ENCODE data around the gene ARMH3.
A peak's percentile ranks its signal among the peaks of the same experiment; 100 is the strongest.

The ARMH3 gene

DNA sequence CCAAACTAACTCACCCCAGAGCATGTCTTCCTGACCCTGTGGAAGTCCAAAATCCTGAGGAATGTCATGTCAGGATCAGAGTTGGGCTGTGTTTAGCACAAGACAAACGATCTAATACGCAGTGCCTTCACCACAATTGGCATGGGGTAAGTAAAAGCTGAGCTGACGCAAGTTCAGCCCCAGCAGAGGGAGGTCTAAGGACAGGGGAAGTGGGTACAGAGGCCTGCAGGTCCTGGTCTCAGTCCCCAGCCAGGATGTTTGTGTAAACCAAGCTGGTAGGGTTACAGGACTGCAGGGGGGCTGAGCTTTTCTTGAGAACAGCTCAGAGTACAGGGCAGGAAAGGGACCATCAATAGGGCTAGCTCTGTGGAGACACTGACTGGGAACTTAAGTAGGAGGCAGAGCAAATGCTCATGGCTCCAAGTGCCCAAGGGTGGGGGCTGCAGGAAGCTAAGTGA is 207.1 kb downstream of the ARMH3 start:
- no peak for DNase-seq

DNA sequence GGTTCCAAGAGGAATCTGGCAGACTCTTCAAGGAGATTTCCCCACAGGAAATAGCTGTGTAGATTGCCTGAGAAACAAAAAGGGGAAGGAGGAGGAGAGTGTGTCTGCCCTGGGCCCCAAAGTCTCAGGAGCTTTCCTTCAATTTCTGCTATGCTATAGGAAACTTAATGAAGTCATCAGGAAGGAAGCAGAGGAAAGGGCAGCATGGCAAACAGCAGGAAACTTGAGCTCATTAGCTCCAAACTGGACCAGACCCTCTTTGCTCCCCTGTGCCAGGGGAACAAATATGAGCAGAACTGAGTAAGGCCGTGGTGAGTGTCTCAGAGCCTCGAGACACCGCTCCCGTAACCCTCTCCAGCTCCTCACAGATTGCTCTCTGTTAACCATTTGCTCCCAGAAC is 207.6 kb downstream of the ARMH3 start:
- no peak for DNase-seq

DNA sequence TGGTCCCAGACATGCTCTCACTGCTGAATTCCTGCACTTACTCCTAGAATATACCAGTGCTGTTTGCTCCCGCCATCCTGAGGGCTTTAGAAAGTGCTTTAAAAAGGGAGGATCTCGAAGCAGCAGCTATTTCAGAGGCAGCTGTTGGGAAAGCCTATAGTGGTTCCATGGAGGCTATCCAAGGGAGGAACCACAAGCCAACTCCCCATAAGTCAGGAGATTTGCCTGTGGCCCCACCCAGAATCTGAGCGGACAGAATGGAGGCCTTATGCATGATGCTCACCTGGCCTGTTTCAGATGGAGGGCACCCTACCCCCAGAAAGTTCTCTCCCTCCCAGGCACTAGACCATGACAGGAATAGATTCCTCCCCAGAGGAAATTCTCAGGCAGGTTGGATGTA is 210.1 kb downstream of the ARMH3 start:
- DNase-seq, result peak; percentile 39

DNA sequence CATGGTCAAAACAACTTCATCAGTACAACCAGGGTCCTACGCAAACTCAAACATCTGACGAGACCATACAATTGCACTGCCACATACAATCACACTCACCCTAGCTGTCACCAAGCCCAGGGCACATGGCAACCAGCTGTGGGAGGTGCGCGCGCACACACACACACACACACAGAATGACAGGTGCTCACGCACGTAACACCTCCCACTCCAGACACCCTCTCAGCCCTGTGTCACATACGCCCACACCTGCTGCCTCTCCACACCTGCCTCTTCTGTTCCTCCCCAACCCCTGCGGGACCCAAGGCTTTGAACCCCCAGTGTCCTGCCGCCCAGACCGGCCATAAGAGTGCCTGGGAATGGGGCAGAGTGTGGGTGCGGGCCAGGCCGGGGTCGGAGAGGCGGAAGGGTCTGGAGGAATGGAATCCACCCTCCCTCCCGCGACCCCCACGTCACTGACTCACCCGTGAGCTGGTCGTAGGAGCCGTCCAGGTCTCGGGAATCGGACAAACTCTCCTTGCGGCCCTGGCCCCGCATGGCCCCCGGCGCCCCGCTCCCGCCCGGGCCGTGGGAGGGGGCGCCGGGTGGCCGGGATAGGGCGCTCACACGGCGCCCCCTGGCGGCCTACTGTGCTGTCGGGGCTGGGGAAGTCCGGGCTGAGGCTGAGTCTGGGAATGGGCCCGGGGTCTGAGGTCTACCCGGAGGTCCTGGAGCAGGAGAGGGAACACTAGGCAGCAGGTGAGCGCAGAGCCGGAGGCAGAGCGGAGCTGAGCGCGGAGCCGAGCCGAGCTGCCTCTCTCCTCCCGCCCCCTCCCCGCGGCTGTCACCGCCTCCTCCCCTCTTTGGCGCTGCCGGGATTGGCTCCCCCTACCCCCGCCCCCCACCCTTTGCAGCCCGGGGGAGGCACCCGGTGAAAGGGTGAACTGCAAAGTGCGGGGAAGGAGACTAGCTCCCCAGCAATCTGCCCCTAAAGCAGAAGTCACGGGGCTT is 212.6 kb downstream of the ARMH3 start, which contains the start of gene KCNIP2:
TSS of gene KCNIP2 (minus strand) at position 769 of the 990 bp plus-strand sequence. CDS start at position 537, 232 bp downstream.
- no peak for DNase-seq

DNA sequence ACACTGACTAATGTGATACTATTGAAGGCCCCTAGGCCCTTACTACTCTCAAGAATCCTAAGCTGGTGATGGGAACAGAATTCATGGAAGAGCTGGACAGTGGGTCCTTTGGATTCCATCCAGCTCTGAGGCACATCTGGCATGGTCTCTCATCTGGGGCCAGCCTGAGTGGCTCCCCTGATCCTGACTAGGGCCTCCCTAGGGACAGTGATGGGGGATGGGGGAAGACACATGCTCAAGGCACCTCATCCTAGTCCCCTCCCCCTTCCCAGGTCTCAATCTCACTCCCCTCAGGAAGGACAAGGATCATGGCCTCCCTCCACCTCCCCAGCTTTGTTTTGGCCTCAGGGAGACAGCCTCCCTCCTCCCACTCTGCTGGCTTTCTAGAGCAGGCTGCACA is 214.1 kb downstream of the ARMH3 start:
- no peak for DNase-seq

DNA sequence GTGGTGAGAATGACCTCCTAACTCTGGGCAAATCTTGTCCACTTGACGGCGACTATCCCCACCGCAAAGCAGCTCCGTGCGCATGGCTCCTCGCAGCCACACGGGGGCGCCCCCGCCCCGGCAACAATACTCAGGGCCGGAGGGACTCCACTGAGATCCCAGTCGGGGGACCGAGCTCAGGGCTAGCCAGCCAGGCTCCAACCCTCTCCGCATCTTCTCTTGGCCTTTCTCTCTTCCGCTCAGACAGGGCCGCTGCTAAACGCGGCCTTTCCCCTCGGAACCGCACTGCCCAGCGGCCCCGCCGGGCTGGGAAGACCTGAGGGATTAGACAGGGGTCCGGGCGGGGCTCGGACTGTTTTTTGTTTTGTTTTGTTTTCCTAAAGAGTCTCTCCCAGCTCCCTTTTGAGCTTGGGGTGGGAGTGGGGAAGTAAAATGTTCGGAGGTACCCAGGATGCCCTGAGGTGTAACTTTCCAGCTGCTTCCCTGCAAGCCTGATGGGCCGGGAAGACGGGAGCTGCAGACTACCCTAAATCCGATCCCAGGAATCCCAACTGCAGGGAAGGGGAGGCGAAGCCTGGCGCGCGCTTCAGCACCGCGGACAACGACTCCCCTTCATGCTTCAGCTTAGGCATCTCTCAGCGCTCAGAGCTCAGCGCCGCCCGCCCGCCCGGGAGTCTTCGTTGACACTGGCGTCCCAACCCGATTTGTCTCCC is 215.1 kb downstream of the ARMH3 start:
- DNase-seq, result peak; percentile 30

DNA sequence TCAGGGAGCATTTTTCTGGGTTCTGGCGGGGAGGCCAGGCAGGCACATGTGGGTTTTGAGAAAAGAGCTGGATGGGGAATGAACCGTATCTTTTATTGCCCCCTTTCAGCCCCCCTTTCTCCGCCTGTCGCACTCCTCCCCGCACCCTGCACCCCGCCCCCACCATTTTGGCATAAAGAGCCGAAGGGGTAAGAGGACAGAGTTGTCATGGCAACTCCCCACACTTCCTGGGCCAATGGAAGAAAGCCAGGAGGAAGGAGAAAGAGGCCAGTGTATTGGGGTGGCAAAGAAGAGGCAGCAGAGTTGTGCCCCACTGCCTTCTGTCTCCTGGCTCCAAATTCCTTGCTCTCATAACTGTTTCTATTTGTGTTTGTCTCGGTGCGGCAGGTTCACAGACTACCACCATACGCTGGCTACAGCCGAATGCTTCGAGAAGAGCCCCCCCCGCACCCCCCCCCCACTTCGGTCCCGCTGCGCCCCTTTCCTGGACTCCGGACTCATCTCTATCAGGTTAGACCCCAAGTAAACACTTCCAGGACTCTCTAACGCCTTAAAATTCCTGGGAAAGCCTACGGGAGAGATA is 215.8 kb downstream of the ARMH3 start:
- DNase-seq, result peak; percentile 14

DNA sequence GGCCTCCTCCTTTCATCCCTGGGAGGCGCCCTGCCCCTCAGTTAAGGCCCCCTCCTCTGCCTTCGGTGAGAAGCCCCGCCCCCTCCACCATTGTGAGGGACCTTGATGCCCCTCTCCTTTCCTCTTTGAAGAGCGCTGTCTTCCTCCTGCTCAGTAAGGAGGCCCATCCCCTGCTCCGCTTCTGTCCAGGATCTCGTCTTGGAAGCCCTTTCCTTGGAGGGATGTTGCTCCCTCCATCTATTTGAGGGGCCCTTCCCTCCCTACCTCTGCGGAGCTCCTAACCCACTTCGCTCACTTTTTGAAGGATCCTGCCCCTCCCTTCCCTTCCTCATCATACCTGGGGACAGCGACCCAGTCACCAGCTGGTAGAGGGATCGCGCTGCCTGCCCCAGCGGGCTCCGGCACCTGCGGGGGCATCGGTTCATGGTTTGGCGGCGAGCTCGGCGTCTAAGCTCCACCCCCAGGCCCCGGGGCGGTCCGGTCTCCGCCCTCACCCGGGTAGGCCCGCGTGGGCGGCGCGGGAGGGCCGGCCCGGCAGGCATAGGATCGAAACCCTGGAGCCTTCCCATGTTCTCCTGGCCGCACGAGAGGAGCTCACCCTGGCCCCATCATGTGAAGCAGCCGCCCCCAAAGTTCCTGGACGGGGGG is 216.4 kb downstream of the ARMH3 start:
- DNase-seq, result peak; percentile 32

DNA sequence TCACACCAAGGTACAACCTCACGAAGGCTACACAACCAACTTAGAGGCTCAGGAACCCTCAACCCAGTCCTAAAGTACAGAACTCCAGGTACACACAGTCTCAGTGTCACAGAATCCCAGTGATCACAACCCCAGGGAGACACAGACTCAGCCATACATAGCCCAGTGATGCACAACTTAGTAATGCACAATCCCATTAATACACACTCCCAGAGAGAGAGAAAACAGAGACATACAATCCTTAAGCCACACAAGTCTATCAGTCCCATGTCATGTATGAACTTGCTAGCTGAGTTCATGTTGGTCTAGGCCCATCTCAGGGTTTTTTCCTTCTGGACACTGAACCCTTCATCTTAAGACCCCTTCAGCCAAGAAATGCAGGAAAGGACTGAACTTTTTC is 217.0 kb downstream of the ARMH3 start:
- DNase-seq, result no peak

DNA sequence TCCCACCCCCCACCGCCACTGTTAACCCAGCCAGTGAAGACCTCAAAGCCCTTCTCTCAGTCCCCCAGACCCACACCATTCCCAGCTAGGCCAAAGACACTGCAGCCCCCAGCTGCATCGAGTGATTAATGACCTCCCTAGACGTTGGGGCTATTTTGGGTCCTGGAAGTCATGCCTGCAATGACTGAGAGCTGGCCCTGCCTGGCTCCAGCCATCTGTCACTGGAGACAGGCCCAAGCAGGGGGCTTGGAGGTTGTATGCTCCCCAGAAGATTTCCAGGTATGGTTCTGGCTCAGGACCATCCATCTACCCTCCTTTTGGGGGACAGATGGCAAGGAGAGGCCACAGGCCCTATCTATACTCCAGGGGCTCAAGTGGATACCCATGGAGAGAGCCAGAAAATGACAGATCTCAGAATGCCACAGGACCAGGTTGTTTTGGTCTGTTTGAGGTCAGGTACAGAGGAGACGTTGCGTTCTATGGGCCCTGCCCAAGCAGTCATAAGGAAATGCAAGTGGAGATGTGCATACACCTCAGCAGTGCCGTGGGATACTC is 217.5 kb downstream of the ARMH3 start:
- no peak for DNase-seq

DNA sequence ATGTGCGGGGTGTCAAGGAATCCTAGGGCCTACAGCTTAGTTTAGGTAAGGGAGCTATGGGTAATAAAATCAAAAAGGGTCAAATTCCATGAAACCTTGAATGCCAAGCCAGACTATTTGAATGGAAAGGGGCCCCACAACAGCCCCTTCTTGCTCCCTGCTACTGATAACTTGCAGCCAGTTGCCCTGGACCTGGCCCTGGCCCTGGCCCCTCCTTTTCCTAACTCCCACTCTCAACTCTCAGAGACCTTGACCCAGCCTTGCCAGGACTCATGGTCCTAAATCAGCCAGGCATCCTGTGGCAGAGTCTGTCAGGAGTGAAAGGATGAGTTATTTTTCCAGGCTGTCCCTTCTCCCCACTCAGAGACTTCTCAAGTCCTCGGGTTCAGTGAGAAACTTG is 218.2 kb downstream of the ARMH3 start:
- no peak for DNase-seq

DNA sequence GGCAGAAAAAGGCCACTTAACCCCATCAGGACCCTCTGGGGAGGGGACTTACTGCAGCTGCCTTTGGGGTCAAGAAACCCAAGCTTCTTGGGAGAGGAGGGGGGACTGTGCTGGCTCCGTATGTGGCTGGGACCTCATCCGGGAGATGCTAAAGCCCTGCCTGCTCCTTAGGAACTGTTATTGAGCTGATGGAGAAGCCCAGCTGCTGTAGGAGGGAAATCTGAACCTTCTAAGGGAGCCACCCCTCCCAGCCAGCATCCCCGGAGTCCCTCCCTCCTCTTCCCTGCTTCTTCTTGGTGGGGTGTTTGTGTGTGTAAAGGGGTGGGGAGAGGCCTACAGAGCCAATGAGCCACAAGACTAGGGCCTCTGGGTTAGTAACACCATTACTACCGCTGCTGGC is 220.6 kb downstream of the ARMH3 start:
- DNase-seq, result no peak

DNA sequence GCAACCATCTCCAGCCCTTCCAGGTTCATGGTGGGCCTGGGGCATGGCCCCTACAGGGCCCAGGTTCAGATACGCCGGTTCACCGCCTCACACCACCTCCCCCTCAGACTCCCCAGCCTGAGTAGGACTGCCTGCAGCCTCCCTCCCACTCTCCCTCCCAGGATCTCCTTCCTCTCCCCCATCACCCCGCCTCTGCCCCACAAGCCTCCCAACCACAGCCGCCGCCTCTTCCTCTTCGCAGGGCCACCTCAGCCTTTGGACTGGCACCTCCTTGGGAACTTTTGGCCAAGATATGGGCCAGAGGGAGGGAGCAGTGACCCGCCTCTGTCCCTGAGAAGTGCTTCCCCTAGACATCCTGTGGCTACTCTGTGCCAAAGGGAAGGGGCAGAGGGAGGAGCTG is 221.6 kb downstream of the ARMH3 start:
- DNase-seq, result no peak

DNA sequence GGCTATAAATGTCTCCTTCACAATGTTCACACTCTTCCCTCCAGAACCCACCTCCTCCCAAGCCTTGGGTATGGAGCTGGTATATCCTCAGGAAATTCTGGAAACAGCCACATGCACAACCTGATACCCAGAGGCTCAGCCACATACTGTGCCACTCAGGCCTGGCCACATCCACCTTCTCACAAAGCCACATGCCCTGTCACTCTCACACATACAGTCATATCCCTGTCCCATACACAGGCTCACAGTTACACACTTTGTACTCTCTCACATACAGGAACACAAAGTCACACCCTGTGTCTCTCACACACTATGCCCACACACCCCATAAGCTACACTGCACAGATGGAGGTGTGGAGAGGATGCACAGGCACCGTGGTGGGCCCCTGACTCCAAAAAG is 222.5 kb downstream of the ARMH3 start:
- no peak for DNase-seq

DNA sequence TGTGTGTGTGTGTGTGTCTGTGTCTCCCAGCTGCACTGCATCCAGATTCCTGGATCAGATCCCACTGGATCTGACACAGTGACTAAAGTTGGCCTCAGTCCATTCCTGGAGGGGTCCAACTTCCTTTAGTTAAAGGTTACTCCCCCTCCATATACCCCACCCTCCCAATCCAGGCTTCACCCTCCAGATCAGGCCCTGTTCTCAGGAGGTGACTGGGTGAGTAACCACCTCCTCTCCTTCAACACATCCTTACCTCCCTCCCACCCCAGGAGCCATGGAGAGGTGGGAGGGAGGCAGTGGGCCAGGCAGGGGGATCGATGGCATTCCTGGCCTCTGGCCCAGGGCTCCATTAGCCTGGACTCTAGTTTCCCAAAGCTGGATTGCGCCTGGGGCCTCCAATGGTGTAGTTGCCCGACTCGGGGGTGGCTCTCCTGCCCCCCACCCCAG is 223.6 kb downstream of the ARMH3 start:
- DNase-seq, result no peak

DNA sequence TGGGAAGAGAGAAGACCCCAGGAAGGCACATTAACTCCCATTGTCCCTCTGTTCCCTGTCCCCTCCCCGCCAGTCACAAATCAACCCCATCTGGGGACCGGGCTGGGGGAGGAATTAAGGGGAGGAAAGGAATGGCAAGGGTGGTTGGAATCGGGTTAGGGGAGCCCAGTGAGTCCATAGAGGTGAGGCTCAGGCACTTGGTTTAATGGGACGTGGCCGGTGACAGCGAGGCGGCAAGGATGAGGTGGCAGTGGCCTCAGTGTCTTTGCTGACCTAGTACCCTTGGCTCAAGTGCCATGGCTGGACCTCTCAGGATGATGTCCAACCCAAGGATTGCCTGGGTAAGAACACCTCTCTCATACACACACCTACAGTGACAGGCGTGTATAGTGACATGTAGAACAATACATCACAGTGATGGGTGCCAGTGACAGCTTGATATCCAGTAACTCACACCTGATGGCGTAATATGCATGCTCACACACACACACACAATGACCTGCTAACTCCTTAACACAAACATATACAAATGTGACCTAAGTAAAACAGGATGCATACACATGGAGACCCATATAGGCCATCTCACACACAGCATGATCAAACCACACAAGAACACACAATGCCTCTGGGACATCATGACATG is 224.7 kb downstream of the ARMH3 start:
- no peak for DNase-seq

DNA sequence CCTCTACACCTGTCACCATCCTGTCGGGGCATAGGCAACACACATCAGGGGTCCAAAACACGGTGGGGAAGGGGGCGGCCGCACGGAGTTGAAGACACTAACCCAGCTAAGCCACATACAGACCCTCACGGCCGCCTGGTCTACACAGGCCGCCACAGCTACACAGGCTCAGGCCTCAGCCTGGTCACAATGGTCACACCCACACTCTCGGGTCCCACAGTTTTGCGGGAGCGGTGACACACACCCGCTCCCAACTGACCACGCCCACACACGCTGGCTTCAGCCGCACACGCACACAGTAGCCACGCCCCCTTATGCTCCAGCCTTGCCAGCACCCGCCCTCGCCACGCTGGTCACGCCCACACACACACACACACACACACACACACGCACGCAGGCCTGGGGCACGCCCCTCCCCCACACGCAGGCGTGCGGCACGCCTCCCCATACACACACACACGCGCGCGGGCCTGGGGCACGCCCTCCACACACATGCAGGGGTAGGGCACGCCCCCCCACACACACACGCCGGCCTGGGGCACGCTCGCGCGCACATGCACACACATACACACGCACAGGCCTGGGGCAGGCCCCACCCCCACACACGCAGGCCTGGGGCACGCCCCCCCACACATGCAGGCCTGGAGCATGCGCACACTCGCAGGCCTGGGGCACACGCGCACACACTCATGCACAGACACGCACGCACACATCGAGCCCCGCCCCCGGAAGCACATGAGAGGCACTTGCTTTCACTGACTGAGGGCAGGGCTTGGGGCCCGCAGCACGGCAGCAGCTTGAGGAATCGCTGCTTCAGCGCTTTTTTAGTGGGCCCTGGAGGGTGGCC is 225.4 kb downstream of the ARMH3 start:
- DNase-seq, result peak; percentile 78

DNA sequence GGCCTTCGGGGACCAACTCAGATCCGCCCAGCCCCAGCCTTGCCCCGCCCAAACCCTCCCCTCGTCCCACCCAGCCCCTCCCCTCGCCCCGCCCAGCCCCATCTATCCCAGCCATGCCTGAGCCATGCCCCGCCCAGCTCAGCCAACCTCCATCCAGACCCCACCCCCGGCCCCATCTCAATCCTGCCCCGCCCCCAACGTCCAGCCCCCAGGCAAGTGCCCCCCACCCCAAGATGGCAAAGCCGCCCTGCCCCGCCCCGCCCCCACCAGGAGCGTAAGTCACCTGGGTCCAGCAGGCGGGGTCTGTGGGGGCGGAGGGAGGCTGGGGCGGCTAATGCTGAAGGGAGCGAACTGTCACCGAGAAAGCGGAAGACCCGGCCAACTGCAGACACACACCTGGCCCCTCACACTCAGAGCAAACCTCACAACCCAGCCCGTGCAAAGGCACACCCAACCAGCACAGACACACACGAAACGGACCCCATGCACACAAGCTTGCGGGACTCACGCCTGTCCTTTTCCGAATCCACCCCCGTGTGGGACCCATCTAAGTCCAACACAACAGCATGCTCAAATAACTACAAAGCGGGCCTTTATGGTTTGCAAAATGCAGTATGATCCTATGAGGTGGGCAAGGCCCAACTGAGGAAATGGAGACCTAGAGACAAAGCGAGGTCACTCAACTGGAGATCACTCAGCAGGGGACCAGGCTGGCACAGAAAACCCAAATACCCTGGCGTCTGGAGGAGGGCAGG is 226.2 kb downstream of the ARMH3 start:
- peak; percentile 68 for DNase-seq

DNA sequence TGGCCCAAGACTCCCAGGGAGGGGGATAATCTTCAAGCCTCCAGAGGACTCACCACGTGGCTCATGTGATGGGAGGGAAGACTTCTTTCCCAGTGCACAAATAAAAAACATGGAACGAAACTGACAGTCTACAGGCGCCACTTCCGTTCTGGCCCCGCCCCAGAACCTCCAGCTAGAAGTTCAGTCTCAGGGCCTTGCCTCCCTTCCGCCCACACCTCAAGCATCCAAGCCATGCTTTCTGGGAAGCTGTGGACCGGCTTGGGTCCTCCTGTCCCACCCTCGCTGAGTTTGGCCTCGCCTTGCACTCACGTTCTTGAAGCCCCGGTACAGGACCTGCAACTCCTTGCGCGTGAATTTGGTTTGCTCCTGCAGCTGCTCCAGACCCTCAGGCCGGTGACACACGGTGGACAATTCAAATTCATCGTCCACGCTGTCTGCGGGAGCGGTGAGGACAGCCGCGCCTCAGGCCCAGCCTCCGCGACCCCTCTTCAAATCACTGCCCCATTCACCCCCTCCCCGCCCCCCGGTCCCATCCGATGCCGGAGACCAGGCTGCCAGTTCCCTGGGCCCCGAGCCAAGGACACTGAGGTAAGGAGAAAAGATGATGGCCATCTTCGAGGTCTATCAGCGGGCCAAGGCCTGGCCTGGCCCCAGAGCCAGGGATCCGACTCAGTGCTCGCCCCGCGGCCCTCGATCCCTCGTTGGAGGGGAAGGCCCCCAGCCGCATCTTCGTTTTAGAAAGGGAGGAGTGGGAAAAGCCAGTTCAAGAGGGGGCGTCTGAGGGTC is 227.0 kb downstream of the ARMH3 start:
- DNase-seq, result no peak

Measured in NCI-H2171 (cell line).